Left ventricle myocardium inferior (tissue), 1 donor: ENCODE data around the gene SLC12A7. TPM values are rescaled to one million over a fixed set of nuclear protein-coding genes. Genes with fewer than 3 reads are reported as not detected.

Experiments used
- DNase-seq: peaks from one replicate; pipeline ENCODE4 v3.0.0-alpha.2; 2020
- H3K27ac ChIP-seq: fragments of 200-600 bp; replicated peaks from 2 replicates; pipeline ENCODE4 v1.8.0; 2021
- H3K27me3 ChIP-seq: fragments of 200-600 bp; 2 replicates; pipeline ENCODE4 v1.8.0; 2021; ENCODE audit warnings: low read depth
- H3K36me3 ChIP-seq: fragments of 200-600 bp; 2 replicates; pipeline ENCODE4 v1.8.0; 2021
- H3K4me1 ChIP-seq: fragments of 200-600 bp; 2 replicates; pipeline ENCODE4 v1.8.0; 2021
- H3K4me3 ChIP-seq: fragments of 200-600 bp; 2 replicates; pipeline ENCODE4 v1.8.0; 2021; ENCODE audit warnings: mild to moderate bottlenecking, moderate library complexity
- H3K9me3 ChIP-seq: fragments of 200-600 bp; replicated peaks from 2 replicates; pipeline ENCODE4 v1.8.0; 2021
- intact Hi-C: fragments of 100-400 bp; cut with micrococcal nuclease; formaldehyde crosslinking; loops from one replicate; pipeline ENCODE4 v1.11.0; 2022
- total RNA-seq: library from RNA; stranded (reverse); fragmentation: NEBNext Ultra II Directional; extraction: Animal tissue kit (Norgen Biotek cat#: 25700); gene quantifications from one replicate; pipeline ENCODE4 v1.2.1, GENCODE V29; 2021
- TF ChIP-seq, protein P1 (sequence below): fragments of 200-600 bp; IDR thresholded peaks from 2 replicates; pipeline ENCODE4 v1.8.0; 2021; ENCODE audit warnings: antibody characterized with exemption, mild to moderate bottlenecking, borderline replicate concordance
- donor health status: DM: no; HTN: yes; CAD: no; lungs with severe emphysema.

Gene SLC12A7
- total RNA-seq, 1 donor from 2014 or later, result 140 TPM

DNA sequence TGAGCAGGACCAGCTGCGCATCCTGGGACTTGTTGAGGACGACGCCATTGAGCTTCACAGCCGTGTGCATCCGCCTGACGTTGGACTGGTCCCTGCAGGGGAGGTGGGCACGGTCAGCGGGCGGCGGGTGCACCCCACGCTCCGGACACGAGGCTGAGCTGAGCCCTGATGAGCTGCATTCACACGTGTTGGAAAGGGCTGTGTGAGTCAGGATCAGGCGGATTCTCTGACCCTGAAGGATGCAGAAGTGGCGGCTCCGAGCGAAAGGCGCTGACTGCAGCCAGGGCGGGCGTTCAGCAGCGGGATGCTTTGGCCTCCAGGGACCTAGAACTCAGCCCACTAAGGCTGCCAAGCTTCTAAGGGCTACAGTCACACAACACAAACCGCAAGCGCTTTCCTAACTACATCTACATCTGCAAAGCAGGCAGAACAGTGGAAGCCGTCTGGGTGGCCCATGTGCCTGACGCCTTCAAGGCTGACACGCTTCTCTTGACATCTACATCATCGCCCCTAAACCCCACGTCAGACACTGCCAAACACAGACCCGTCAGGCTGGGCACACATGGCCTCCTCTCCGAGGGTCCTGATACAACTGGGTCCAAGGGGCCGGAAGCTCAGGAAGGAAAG, 58.4 kb downstream of the SLC12A7 start:
- no peak overlapping the region for H3K4me3 ChIP-seq
- TF ChIP-seq, protein P1, sequence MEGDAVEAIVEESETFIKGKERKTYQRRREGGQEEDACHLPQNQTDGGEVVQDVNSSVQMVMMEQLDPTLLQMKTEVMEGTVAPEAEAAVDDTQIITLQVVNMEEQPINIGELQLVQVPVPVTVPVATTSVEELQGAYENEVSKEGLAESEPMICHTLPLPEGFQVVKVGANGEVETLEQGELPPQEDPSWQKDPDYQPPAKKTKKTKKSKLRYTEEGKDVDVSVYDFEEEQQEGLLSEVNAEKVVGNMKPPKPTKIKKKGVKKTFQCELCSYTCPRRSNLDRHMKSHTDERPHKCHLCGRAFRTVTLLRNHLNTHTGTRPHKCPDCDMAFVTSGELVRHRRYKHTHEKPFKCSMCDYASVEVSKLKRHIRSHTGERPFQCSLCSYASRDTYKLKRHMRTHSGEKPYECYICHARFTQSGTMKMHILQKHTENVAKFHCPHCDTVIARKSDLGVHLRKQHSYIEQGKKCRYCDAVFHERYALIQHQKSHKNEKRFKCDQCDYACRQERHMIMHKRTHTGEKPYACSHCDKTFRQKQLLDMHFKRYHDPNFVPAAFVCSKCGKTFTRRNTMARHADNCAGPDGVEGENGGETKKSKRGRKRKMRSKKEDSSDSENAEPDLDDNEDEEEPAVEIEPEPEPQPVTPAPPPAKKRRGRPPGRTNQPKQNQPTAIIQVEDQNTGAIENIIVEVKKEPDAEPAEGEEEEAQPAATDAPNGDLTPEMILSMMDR, result no peak
- H3K27me3 ChIP-seq, result no peaks in the 10 kb centered on the region
- no peaks in the 10 kb centered on the region for H3K9me3 ChIP-seq
- H3K27ac ChIP-seq, result peak overlapping the region; percentile 80
- H3K36me3 ChIP-seq, result peaks cover 75% of the 10 kb centered on the region
- DNase-seq, result peak; percentile 39
- peaks cover 45% of the 10 kb centered on the region for H3K4me1 ChIP-seq
- intact Hi-C loops, result no loop called here

DNA sequence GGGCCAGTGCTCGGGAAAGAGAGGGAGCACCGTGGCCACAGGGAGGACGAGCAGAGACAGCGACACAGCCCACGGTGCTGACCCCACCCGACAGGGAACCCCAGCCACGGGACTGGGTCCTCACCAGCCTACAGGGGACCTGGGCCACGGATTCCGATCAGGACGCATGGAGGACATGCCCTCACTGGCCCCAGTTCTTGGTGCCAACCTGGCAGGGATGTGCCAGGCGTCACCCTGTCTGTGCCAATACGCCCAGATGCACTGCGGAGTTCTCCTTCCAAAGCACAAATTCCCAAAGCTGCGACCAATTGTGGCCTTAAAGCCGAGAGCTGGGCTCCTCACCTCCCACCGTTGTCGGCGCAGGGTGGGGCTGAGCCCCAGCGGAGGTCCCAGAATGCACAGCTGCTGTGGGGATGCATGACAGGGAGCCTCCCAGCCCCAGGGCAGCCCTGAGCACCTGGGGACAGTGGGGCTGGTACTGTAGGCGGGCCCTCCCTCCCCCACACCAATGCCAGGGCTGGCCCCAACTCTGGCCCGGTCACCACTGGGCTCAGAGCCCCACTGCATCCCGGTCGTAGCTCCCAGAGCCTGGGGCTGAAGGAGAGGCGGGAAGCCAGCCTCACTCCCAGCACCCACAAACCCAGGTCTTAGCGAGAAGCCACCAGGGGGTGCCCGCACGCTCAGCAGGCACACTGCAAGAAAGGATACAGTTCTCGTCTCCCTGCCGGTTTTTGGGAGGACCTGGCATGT, 59.0 kb downstream of the SLC12A7 start:
- intact Hi-C loops, result no loop called here
- no peaks in the 10 kb centered on the region for H3K27me3 ChIP-seq
- DNase-seq, result peak; percentile 56
- H3K36me3 ChIP-seq, result peaks cover 68% of the 10 kb centered on the region
- TF ChIP-seq, protein P1, result peak; percentile 37
- peak overlapping the region; percentile 80 for H3K27ac ChIP-seq
- peaks cover 45% of the 10 kb centered on the region for H3K4me1 ChIP-seq
- no peaks in the 10 kb centered on the region for H3K9me3 ChIP-seq
- H3K4me3 ChIP-seq, result no peak overlapping the region

DNA sequence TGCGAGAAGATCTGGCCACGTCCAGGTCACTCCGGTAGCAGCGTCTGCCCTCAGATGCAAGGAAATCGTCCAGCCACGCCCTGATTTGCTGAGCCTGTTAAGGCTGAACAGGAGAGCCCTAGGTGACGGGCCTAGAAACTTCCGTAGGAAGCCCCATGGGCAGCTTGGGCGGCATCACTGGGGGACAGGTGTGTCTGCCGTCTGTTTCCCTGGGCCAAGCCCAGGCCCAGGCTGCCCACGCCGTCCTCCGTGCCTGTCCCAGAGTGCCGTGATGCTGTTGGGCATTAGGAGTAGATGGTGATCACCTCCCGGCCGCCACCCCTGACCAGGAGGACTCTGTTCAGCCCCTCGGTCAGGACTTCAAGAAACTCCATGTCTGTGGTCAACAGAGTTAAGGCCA, 59.8 kb downstream of the SLC12A7 start:
- Histone ChIP-seq H3K4me1 (peaks cover 45% of the 10 kb centered on the region), H3K4me3 (no peak overlapping the region), H3K27ac (peak overlapping the region; percentile 80), H3K27me3 (no peaks in the 10 kb centered on the region), H3K9me3 (no peaks in the 10 kb centered on the region), H3K36me3 (peaks cover 61% of the 10 kb centered on the region)
- peak; percentile 11 for DNase-seq
- intact Hi-C loops, result no loop called here
- TF ChIP-seq, protein P1, result no peak

DNA sequence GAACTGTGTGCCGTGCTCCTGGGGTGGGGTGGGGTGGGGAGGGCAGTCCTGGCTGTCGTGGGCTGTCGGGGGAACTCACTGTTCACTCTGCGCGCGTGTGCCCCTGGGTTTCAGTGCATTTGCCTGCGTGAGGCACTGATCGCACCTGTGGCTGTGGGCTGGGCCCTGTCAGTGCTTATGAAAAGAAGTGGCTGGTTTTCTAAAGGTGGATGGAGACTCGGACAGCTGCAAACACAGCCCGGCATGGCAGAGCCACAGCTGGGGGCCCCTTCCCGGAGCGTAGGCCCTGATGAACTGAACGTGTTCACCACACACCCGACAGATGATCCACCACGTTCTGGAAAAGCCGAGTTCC, 60.5 kb downstream of the SLC12A7 start:
- H3K27ac ChIP-seq, result peak overlapping the region; percentile 80
- peaks cover 53% of the 10 kb centered on the region for H3K36me3 ChIP-seq
- DNase-seq, result no peak
- H3K9me3 ChIP-seq, result no peaks in the 10 kb centered on the region
- no peak overlapping the region for H3K4me3 ChIP-seq
- H3K4me1 ChIP-seq, result peaks cover 45% of the 10 kb centered on the region
- intact Hi-C loops, result no loop called here
- H3K27me3 ChIP-seq, result no peaks in the 10 kb centered on the region
- TF ChIP-seq, protein P1, result no peak

DNA sequence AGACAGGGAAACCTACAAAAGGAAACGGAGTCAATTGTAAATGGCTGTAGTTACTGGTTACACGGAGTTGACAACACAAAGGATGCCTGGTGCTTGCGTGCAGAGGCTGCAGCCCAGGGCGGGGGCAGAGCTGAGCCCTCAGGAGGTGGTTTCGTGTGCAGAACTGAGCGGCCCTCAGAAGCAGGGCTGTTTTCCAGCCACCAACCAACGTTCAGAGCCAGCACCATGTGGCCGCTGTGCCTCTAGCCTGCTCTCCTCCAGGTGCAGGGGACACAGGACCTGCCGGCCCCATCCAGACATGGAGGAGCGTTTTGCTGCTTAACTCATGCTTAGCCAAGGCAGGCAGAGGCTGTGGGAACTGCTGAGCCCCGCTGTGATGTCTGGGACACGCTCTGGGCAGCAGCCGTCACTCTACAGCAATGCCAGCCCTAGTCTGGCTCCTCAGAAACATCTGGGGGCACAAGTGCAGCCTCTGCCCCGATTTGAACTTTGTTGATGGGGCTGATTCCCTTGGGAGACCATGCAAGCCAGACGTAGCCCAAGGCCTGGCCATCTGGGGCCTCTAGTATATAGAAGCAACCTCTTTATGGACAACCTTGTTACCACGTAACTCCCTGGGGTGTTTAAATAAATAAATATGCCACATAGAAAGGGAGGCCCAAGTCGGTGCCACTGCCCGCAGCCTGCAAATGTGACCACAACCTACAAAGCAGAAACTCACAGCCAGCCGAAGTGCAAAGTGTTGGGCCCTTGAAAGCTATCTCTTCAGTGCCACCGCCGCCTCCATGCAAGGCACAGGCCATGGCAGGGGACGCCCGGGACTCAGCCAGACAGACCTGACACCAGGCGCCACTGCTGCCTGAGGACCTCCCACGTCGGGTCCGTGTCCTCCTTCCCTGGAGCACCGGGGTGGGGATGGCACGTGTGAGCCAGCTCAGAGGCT, 61.2 kb downstream of the SLC12A7 start:
- Histone ChIP-seq H3K36me3 (peaks cover 47% of the 10 kb centered on the region), H3K27me3 (no peaks in the 10 kb centered on the region), H3K4me1 (peaks cover 45% of the 10 kb centered on the region), H3K4me3 (no peak overlapping the region), H3K27ac (peak overlapping the region; percentile 80), H3K9me3 (no peaks in the 10 kb centered on the region)
- TF ChIP-seq, protein P1, result no peak
- peak; percentile 50 for DNase-seq
- intact Hi-C loops, result no loop called here
